HepG2 (cell line): ENCODE measurements around the gene RAD9A. TPM values are rescaled to one million over a fixed set of nuclear protein-coding genes. Genes with fewer than 3 reads are reported as not detected.

Experiments
- ATAC-seq: fragments of 200-7000 bp; cut with Tn5 transposase; 3 replicates; pipeline ENCODE4 v1.9.1; 2020; ENCODE audit warnings: mild to moderate bottlenecking, moderate library complexity
- BruUV-seq: library from RNA; stranded (reverse); fragments of 400-500 nt; replicated peaks from 2 replicates; lab custom pipeline; 2021; lab: Mats Ljungman, UMichigan
- CTCF ChIA-PET: fragments of 300-600 bp; formaldehyde crosslinking; extraction: SDS; loops from one replicate; lab custom pipeline; 2021; ENCODE audit warnings: low total read pairs, inconsistent platforms, low intra/inter-chr PET ratio; lab: Yijun Ruan, JAX
- POLR2A ChIA-PET: fragments of 350-600 bp; sonication (Branson Sonifier 250); formaldehyde crosslinking; loops from one replicate; lab custom pipeline; 2020; ENCODE audit warnings: antibody characterized with exemption, inconsistent platforms; lab: Yijun Ruan, JAX
- DNase-seq: peaks from one replicate; pipeline ENCODE4 v3.0.0-alpha.2; 2015; ENCODE audit warnings: low spot score
- FAIRE-seq: peaks from 3 replicates; lab custom pipeline; 2011; peaks lifted over from hg19 to GRCh38; lab: Jason Lieb, UNC
- H2AFZ ChIP-seq: one replicate; pipeline ENCODE4 v1.6.1; 2011; ENCODE audit warnings: low read length, inconsistent platforms
- H3K27ac ChIP-seq: fragments of 300-600 bp; 3 replicates; pipeline ENCODE4 v1.8.0; 2011; ENCODE audit warnings: mixed run types, mild to moderate bottlenecking, mixed read lengths, low read length, inconsistent platforms; ENCODE audit not compliant: insufficient read depth; ENCODE audit errors: extremely low read length
- H3K27me3 ChIP-seq, 2 experiments: fragments of 200-600 bp in 1 of 2; 2 replicates in 1 of 2; 3 replicates in 1 of 2; pipeline versions ENCODE4 v1.6.0 to v1.8.0; 2011; ENCODE audit warnings: low read length in 2 of 2, mild to moderate bottlenecking in 2 of 2, moderate library complexity in 2 of 2, inconsistent platforms in 1 of 2; ENCODE audit not compliant: insufficient read depth in 2 of 2, control insufficient read depth in 1 of 2
- H3K36me3 ChIP-seq, 2 experiments: fragments of 200-600 bp in 1 of 2; replicated peaks in 1 of 2; 2 replicates in 1 of 2; 3 replicates in 1 of 2; pipeline versions ENCODE4 v1.5.1 to v1.8.0; 2011; ENCODE audit warnings: low read length in 2 of 2, inconsistent platforms in 1 of 2; ENCODE audit not compliant: insufficient read depth in 2 of 2, control insufficient read depth in 1 of 2
- H3K4me1 ChIP-seq: 2 replicates; pipeline ENCODE4 v1.5.1; 2012; ENCODE audit warnings: low read length, inconsistent platforms; ENCODE audit not compliant: insufficient read depth
- H3K4me2 ChIP-seq: 2 replicates; pipeline ENCODE4 v1.6.0; 2011; ENCODE audit warnings: low read depth, low read length, inconsistent platforms
- H3K4me3 ChIP-seq, 3 experiments: fragments of 200-600 bp in 1 of 3; sonication (generic), shearing (Covaris generic) in 1 of 3; replicated peaks in 1 of 3; 2 replicates each; pipeline ENCODE4 v1.5.1; 2011 to 2016; ENCODE audit warnings: low read length in 3 of 3, inconsistent platforms in 2 of 3, low read depth in 2 of 3, mild to moderate bottlenecking in 2 of 3, control low read depth in 1 of 3, mixed read lengths in 1 of 3; ENCODE audit not compliant: insufficient read depth in 1 of 3
- H3K79me2 ChIP-seq: one replicate; pipeline ENCODE4 v1.6.1; 2011; ENCODE audit warnings: low read length, inconsistent platforms; ENCODE audit not compliant: insufficient read depth
- H3K9ac ChIP-seq: 2 replicates; pipeline ENCODE4 v1.6.0; 2011; ENCODE audit warnings: mild to moderate bottlenecking, low read depth, low read length, inconsistent platforms; ENCODE audit not compliant: insufficient read depth
- H3K9me3 ChIP-seq: 2 replicates; pipeline ENCODE4 v1.5.1; 2012; ENCODE audit warnings: mild to moderate bottlenecking, low read length
- H4K20me1 ChIP-seq: 2 replicates; pipeline ENCODE4 v1.6.0; 2011; ENCODE audit warnings: inconsistent platforms, mild to moderate bottlenecking, low read length, moderate library complexity; ENCODE audit not compliant: insufficient read depth
- ATF7 ChIP-seq, 2 experiments: fragments of 450-650 bp in 1 of 2; sonication (generic) in 1 of 2; formaldehyde crosslinking in 1 of 2; IDR thresholded peaks; 2 replicates each; pipeline versions ENCODE4 v1.4.0 to v1.6.1; 2016 to 2020; ENCODE audit warnings: antibody characterized with exemption in 1 of 2, mild to moderate bottlenecking in 1 of 2, missing genetic modification reagents in 1 of 2
- KDM2A ChIP-seq: sonication (generic); formaldehyde crosslinking; IDR thresholded peaks from 2 replicates; pipeline ENCODE4 v1.4.0; 2020; ENCODE audit warnings: low read depth, missing genetic modification reagents, borderline replicate concordance
- PCBP1 ChIP-seq: fragments of 200-400 bp; formaldehyde crosslinking; IDR thresholded peaks from 2 replicates; pipeline ENCODE4 v1.6.1; 2017; ENCODE audit warnings: mild to moderate bottlenecking, low read depth, low read length, borderline replicate concordance
- POGK ChIP-seq: sonication (generic); formaldehyde crosslinking; conservative IDR thresholded peaks from 2 replicates; pipeline ENCODE4 v1.8.0; 2022; ENCODE audit warnings: mild to moderate bottlenecking, moderate library complexity, missing genetic modification reagents
- POLR2G ChIP-seq: fragments of 200-400 bp; formaldehyde crosslinking; IDR thresholded peaks from 2 replicates; pipeline ENCODE4 v1.6.1; 2018; ENCODE audit warnings: mild to moderate bottlenecking, low read depth, low read length, moderate library complexity
- RBFOX2 ChIP-seq: fragments of 200-400 bp; formaldehyde crosslinking; IDR thresholded peaks from 2 replicates; pipeline ENCODE4 v1.6.1; 2017; ENCODE audit warnings: low read depth, mild to moderate bottlenecking, low read length
- TGIF2 ChIP-seq: IDR thresholded peaks from 2 replicates; pipeline ENCODE4 v1.6.1; 2016; ENCODE audit warnings: control low read depth, missing compliant biosample characterization
- USF2 ChIP-seq, 2 experiments: sonication (generic) in 1 of 2; formaldehyde crosslinking in 1 of 2; IDR thresholded peaks; 2 replicates each; pipeline versions ENCODE4 v1.5.1 to v1.6.1; 2011 to 2020; ENCODE audit warnings: borderline replicate concordance in 1 of 2, low read depth in 1 of 2, low read length in 1 of 2, mild to moderate bottlenecking in 1 of 2, missing genetic modification reagents in 1 of 2, moderate library complexity in 1 of 2
- ZNF124 ChIP-seq: sonication (generic); formaldehyde crosslinking; IDR thresholded peaks from 2 replicates; pipeline ENCODE4 v1.4.0; 2020; ENCODE audit warnings: missing genetic modification reagents
- ZNF746 ChIP-seq: sonication (generic); formaldehyde crosslinking; IDR thresholded peaks from 2 replicates; pipeline ENCODE4 v1.8.0; 2022; ENCODE audit warnings: mild to moderate bottlenecking, missing genetic modification reagents
- WGBS: methylation state at CpG from one replicate; pipeline ENCODE4 v1.1.6; 2017; ENCODE audit warnings: low lambda C conversion rate; 5-methylcytosine and 5-hydroxymethylcytosine counted together
- in situ Hi-C: cut with HindIII; loops from 2 replicates; pipeline ENCODE4 v1.10.0; 2017; ENCODE audit warnings: low pct_unique_long_range_greater_than_20kb; ENCODE audit not compliant: extremely low pct_ligation_motif_present
- intact Hi-C: fragments of 100-400 bp; cut with micrococcal nuclease; formaldehyde crosslinking; loops from one replicate; pipeline ENCODE4 v1.10.0; 2022; ENCODE audit not compliant: unreplicated experiment
- polyA plus RNA-seq, 8 experiments: library from polyadenylated mRNA; depleted of rRNA in 3 of 8; stranded (reverse) in 7 of 8; unstranded in 1 of 8; fragments of >200 nt; fragmentation: Illumina TruSeq in 4 of 8; extraction: Trizol in 4 of 8; gene quantifications; 2 replicates each; pipeline versions ENCODE4 v1.2.1 to v1.2.3, GENCODE V29; 2011 to 2016; ENCODE audit warnings: low read depth in 4 of 8, missing spikeins in 1 of 8, mixed read lengths in 1 of 8; ENCODE audit not compliant: insufficient read depth in 1 of 8
- total RNA-seq, 5 experiments: library from RNA; depleted of rRNA; stranded (reverse); fragments of >200 nt; fragmentation: Illumina TruSeq; extraction: Trizol; gene quantifications; 2 replicates each; pipeline ENCODE4 v1.2.3, GENCODE V29; 2016; ENCODE audit warnings: low read depth in 1 of 5
- TF ChIP-seq, protein P1 (sequence below): sonication (generic); formaldehyde crosslinking; IDR thresholded peaks from 2 replicates; pipeline ENCODE4 v1.4.0; 2020; ENCODE audit warnings: missing genetic modification reagents, low read depth, mild to moderate bottlenecking, borderline replicate concordance
- TF ChIP-seq, protein P2 (sequence below): sonication (generic); formaldehyde crosslinking; IDR thresholded peaks from 2 replicates; pipeline ENCODE4 v1.8.0; 2022; ENCODE audit warnings: mild to moderate bottlenecking, missing genetic modification reagents; ENCODE audit not compliant: insufficient replicate concordance

Gene RAD9A
- total and polyA plus RNA-seq, 2 of the 13 experiments (the other 11 are each of a cell fraction or from before 2014, with no cell fraction given): 10.1 to 15.7 TPM

DNA sequence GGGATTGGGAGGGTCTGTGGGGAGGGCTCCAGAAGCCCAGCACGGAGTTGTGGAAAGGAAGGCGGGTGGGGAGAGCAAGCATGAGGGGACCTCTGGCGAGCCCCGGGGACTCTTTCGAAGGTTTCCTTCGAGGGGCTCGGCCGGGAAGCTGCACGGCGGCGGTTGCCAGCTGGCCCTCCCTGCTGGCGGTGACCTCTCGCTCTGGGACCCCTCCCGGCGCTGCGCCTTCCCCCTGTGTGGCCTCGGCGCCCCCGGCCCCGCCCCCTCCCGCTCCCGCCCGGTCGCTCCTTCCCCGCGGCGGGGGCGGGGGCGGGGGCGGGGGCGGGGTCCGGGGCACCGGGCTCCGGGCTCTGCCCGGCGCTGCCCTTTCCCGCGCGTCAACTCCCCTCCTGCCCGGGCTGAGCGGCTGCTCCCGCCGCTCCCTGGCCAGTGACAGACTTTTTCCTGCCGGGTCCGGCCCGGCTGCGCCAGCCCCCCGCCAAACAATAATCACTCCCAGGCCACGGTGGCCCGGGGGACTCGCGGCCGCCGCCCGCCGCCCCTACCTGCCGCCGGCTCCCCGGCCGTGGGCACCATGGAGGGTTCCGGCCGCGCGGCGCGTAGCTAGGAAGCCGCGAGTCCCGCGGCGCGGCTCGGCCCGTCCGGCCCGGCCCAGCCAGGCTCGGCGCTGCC lies 19.3 kb upstream of the RAD9A start (continued):
- TF ChIP-seq USF2 (IDR thresholded peaks at IDR 0.05; ENCODE audit: low read depth, low read length) (no peak), USF2 (CRISPR knock-in tag; IDR thresholded peaks at IDR 0.05; ENCODE audit: borderline replicate concordance) (no peak), ATF7 (IDR thresholded peaks at IDR 0.05) (no peak), ATF7 (CRISPR knock-in tag; IDR thresholded peaks at IDR 0.05) (no peak), KDM2A (peak; percentile 20; the same call in 1 of the 2 replicates), RBFOX2 (peak; percentile 27; the same call in 1 of the 2 replicates), ZNF124 (CRISPR knock-in tag) (no peak)

- FAIRE-seq (no peak), ATAC-seq (peak; percentile 39), DNase-seq (no peak)
- POLR2A ChIA-PET: interaction anchor here (0.6 to 18.5 kb wide), 10 partner anchors 9 to 734 kb away, joined by 3 to 365 read pairs (median 9); partner anchors contain the start of genes POLD4, PPP1CA, RAD9A and SSH3
- 3% methylated on average over 10 of the region's 76 CpGs for WGBS
- H4K20me1 ChIP-seq: no peaks in the 10 kb centered on the region
- peaks cover 3 to 8% of the 10 kb centered on the region in 2 experiments; a peak in 3 of 5 replicates for H3K27me3 ChIP-seq
- H3K79me2 ChIP-seq: no peaks in the 10 kb centered on the region
- intact Hi-C loops (loop anchor here (1.0 kb wide), 1 partner anchor 17 kb away; no protein-coding TSS in a partner anchor), in situ Hi-C loops (no loop called here)
- no peak within 1 kb of the TSS for H3K27ac ChIP-seq
- H3K9ac ChIP-seq: peak within 1 kb of the TSS; percentile 60
- BruUV-seq: no TSS peak
- peak within 1 kb of the TSS; percentile 92 for H3K4me2 ChIP-seq
- no peaks in the 10 kb centered on the region for H3K36me3 ChIP-seq
- no peak within 1 kb of the TSS for H2AFZ ChIP-seq
- H3K4me3 ChIP-seq: peak within 1 kb of the TSS; percentile 69 to 75 (median 75)
- CTCF ChIA-PET: interaction anchor here (1.3 kb wide), 1 partner anchor 16 kb away, joined by 9 read pairs; no protein-coding TSS in a partner anchor
- peaks cover 26% of the 10 kb centered on the region for H3K4me1 ChIP-seq
- H3K9me3 ChIP-seq: no peaks in the 10 kb centered on the region
- TF ChIP-seq ZNF746 (CRISPR knock-in tag) (peak; percentile 46; the same call in 1 of the 2 replicates), PCBP1 (no peak), POLR2G (peak; percentile 51; the same call in 1 of the 2 replicates), KDM2A (peak; percentile 50; the same call in 1 of the 2 replicates), POGK (CRISPR knock-in tag) (0 out of 2 replicates have a peak, but pooled peaks have one; percentile 40), TGIF2 (CRISPR knock-in tag) (no peak)
- TF ChIP-seq, protein P1, sequence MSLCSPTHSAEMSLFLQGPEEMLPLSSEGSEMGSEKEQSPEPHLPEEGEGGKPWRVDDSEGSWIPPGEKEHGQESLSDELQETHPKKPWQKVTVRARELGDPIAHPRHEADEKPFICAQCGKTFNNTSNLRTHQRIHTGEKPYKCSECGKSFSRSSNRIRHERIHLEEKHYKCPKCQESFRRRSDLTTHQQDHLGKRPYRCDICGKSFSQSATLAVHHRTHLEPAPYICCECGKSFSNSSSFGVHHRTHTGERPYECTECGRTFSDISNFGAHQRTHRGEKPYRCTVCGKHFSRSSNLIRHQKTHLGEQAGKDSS: no peak
- TF ChIP-seq, protein P2, sequence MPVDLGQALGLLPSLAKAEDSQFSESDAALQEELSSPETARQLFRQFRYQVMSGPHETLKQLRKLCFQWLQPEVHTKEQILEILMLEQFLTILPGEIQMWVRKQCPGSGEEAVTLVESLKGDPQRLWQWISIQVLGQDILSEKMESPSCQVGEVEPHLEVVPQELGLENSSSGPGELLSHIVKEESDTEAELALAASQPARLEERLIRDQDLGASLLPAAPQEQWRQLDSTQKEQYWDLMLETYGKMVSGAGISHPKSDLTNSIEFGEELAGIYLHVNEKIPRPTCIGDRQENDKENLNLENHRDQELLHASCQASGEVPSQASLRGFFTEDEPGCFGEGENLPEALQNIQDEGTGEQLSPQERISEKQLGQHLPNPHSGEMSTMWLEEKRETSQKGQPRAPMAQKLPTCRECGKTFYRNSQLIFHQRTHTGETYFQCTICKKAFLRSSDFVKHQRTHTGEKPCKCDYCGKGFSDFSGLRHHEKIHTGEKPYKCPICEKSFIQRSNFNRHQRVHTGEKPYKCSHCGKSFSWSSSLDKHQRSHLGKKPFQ: no peak
Observed at GRCh38 chr11:67372993-67373647, 18.7 kb upstream of the RAD9A start, which contains the start of gene CLCF1. Gene CLCF1 (minus strand): TSS chr11:67373598. CDS start chr11:67373539, 59 bp downstream.
